ENCODE results near the gene KIF21A. TPM values are rescaled to one million over a fixed set of nuclear protein-coding genes. Genes with fewer than 3 reads are reported as not detected.

Gene KIF21A
- polyA plus RNA-seq, 1 donor from 2014 or later: 130 TPM

GRCh38 chr12:39332661-39333175, 110.2 kb downstream of the KIF21A start:
- Histone ChIP-seq H3K36me3 (ENCODE audit: insufficient read depth, low read length) (peaks cover 28% of the 10 kb centered on the region), H3K27ac (ENCODE audit: low read length) (no peak overlapping the region), H3K9me2 (ENCODE audit: insufficient read depth, low read length) (no peaks in the 10 kb centered on the region), H3K9ac (ENCODE audit: low read length) (no peak overlapping the region), H3K79me2 (replicated peaks; ENCODE audit: insufficient read depth, low read length) (no peaks in the 10 kb centered on the region), H4K20me1 (ENCODE audit: insufficient read depth) (no peaks in the 10 kb centered on the region), H3K4me2 (ENCODE audit: low read length) (no peak overlapping the region), H2AFZ (ENCODE audit: low read depth, low read length) (no peak overlapping the region), H3K4me3 (ENCODE audit: low read length) (no peak overlapping the region), H3F3A (ENCODE audit: insufficient read depth, low read length, poor library complexity, severe bottlenecking) (no peaks in the 10 kb centered on the region), H3K27me3 (ENCODE audit: insufficient read depth, low read depth, low read length) (no peaks in the 10 kb centered on the region), H3K9me3 (ENCODE audit: low read length) (no peaks in the 10 kb centered on the region)
- no peak for TF ChIP-seq SMC3 (conservative IDR thresholded peaks at IDR 0.05; ENCODE audit: poor library complexity)
- no peak for TF ChIP-seq CTCF (IDR thresholded peaks at IDR 0.05; ENCODE audit: poor library complexity, severe bottlenecking)
- no peak for TF ChIP-seq EZH2 (IDR thresholded peaks at IDR 0.05; ENCODE audit: borderline replicate concordance, insufficient read depth, low read length, poor library complexity, severe bottlenecking)
- no peak for TF ChIP-seq POLR2AphosphoS5 (IDR thresholded peaks at IDR 0.05)
- TF ChIP-seq TAF1 (IDR thresholded peaks at IDR 0.05; ENCODE audit: low read depth): no peak
- TF ChIP-seq REST (IDR thresholded peaks at IDR 0.05; ENCODE audit: borderline replicate concordance): no peak

GRCh38 chr12:39331539-39332261, 111.2 kb downstream of the KIF21A start:
- Histone ChIP-seq H3K79me2 (replicated peaks; ENCODE audit: insufficient read depth, low read length) (no peaks in the 10 kb centered on the region), H3K27ac (ENCODE audit: low read length) (no peak overlapping the region), H3K9me3 (ENCODE audit: low read length) (no peaks in the 10 kb centered on the region), H3K36me3 (ENCODE audit: insufficient read depth, low read length) (peaks cover 28% of the 10 kb centered on the region), H3F3A (ENCODE audit: insufficient read depth, low read length, poor library complexity, severe bottlenecking) (no peaks in the 10 kb centered on the region), H3K9me2 (ENCODE audit: insufficient read depth, low read length) (no peaks in the 10 kb centered on the region), H3K4me2 (ENCODE audit: low read length) (no peak overlapping the region), H3K4me3 (ENCODE audit: low read length) (no peak overlapping the region), H2AFZ (ENCODE audit: low read depth, low read length) (no peak overlapping the region), H3K9ac (ENCODE audit: low read length) (no peak overlapping the region), H3K27me3 (ENCODE audit: insufficient read depth, low read depth, low read length) (no peaks in the 10 kb centered on the region), H4K20me1 (ENCODE audit: insufficient read depth) (no peaks in the 10 kb centered on the region)
- no peak for TF ChIP-seq TAF1 (IDR thresholded peaks at IDR 0.05; ENCODE audit: low read depth)
- TF ChIP-seq RAD21 (conservative IDR thresholded peaks at IDR 0.05): no peak

- Histone ChIP-seq H3K9me3 (ENCODE audit: low read length) (no peaks in the 10 kb centered on the region), H3F3A (ENCODE audit: insufficient read depth, low read length, poor library complexity, severe bottlenecking) (no peaks in the 10 kb centered on the region)
Observed at GRCh38 chr12:39329876-39330275, 113.0 kb downstream of the KIF21A start.

More at GRCh38 chr12:39329876-39330275, 113.0 kb downstream of the KIF21A start:
- Histone ChIP-seq H3K9me2 (ENCODE audit: insufficient read depth, low read length) (no peaks in the 10 kb centered on the region), H4K20me1 (ENCODE audit: insufficient read depth) (no peaks in the 10 kb centered on the region), H3K9ac (ENCODE audit: low read length) (no peak overlapping the region), H3K36me3 (ENCODE audit: insufficient read depth, low read length) (peaks cover 40% of the 10 kb centered on the region), H3K4me2 (ENCODE audit: low read length) (no peak overlapping the region), H2AFZ (ENCODE audit: low read depth, low read length) (no peak overlapping the region), H3K27ac (ENCODE audit: low read length) (no peak overlapping the region), H3K79me2 (replicated peaks; ENCODE audit: insufficient read depth, low read length) (no peaks in the 10 kb centered on the region), H3K27me3 (ENCODE audit: insufficient read depth, low read depth, low read length) (no peaks in the 10 kb centered on the region), H3K4me3 (ENCODE audit: low read length) (no peak overlapping the region)
- no peak for TF ChIP-seq EP300 (conservative IDR thresholded peaks at IDR 0.05; ENCODE audit: poor library complexity, severe bottlenecking)
- no peak for TF ChIP-seq POLR2AphosphoS5 (IDR thresholded peaks at IDR 0.05)
- TF ChIP-seq SMC3 (conservative IDR thresholded peaks at IDR 0.05; ENCODE audit: poor library complexity): no peak
- no peak for TF ChIP-seq TAF1 (IDR thresholded peaks at IDR 0.05; ENCODE audit: low read depth)
- TF ChIP-seq CTCF (IDR thresholded peaks at IDR 0.05; ENCODE audit: poor library complexity, severe bottlenecking): no peak
- no peak for TF ChIP-seq EZH2 (IDR thresholded peaks at IDR 0.05; ENCODE audit: borderline replicate concordance, insufficient read depth, low read length, poor library complexity, severe bottlenecking)
- no peak for TF ChIP-seq RAD21 (conservative IDR thresholded peaks at IDR 0.05)
- no peak for TF ChIP-seq MXI1 (conservative IDR thresholded peaks at IDR 0.05; ENCODE audit: poor library complexity, severe bottlenecking)
- TF ChIP-seq REST (IDR thresholded peaks at IDR 0.05; ENCODE audit: borderline replicate concordance): no peak

Measured in neural cell (in vitro differentiated cells).